Pancreas (tissue), 10 donors: ENCODE measurements around the gene ISLR2. TPM values are rescaled to one million over a fixed set of nuclear protein-coding genes. Genes with fewer than 3 reads are reported as not detected.

Experiments used
- ATAC-seq, 4 donors: fragments of 200-7000 bp; cut with Tn5 transposase; one replicate each; pipeline versions ENCODE4 v1.8.0 to v1.9.1; 2020; ENCODE audit warnings: mild to moderate bottlenecking in 4 of 4, moderate library complexity in 4 of 4
- DNase-seq, 6 donors: peaks; one replicate each; pipeline ENCODE4 v3.0.0-alpha.2; 2020
- FAIRE-seq: peaks from 2 replicates; lab custom pipeline; 2012; peaks lifted over from hg19 to GRCh38; lab: Jason Lieb, UNC
- H3K27ac ChIP-seq, 4 donors: fragments of 200-600 bp; sonication (generic); 1 replicate in 3 of 4; 2 replicates in 1 of 4; pipeline versions ENCODE4 v1.5.0 to v1.8.0; 2020
- H3K27me3 ChIP-seq, 4 donors: fragments of 200-600 bp; one replicate each; pipeline ENCODE4 v1.8.0; 2021
- H3K36me3 ChIP-seq, 3 donors: fragments of 200-600 bp; sonication (generic) in 1 of 3; one replicate each; pipeline versions ENCODE4 v1.5.0 to v1.8.0; 2020 to 2021
- H3K4me1 ChIP-seq, 3 donors: fragments of 200-600 bp; one replicate each; pipeline ENCODE4 v1.8.0; 2021
- H3K4me3 ChIP-seq, 4 donors: fragments of 200-600 bp; sonication (generic) in 2 of 4; one replicate each; pipeline versions ENCODE4 v1.5.0 to v1.8.0; 2020 to 2021
- H3K9me3 ChIP-seq, 4 donors: fragments of 200-600 bp; one replicate each; pipeline ENCODE4 v1.8.0; 2021
- CTCF ChIP-seq, 4 donors: fragments of 200-600 bp; sonication (generic) in 3 of 4; IDR thresholded peaks; one replicate each; pipeline versions ENCODE4 v1.5.0 to v1.8.0; 2021; ENCODE audit warnings: antibody characterized with exemption in 4 of 4
- WGBS, 2 donors: extraction: QIAGEN DNeasy Blood & Tissue Kit; methylation state at CpG; one replicate each; pipeline ENCODE4 v1.1.7; 2013; 5-methylcytosine and 5-hydroxymethylcytosine counted together
- intact Hi-C, 3 donors: fragments of 100-400 bp; cut with DNase I; formaldehyde crosslinking; loops; one replicate each; pipeline versions ENCODE4 v1.11.1 to v1.14.2; 2022
- polyA plus RNA-seq, 2 donors: library from polyadenylated mRNA; stranded (reverse); fragments of 200-250 nt; gene quantifications; one replicate each; pipeline ENCODE4 v1.2.3, GENCODE V29; 2013
- total RNA-seq, 6 donors: library from RNA; stranded (reverse); fragmentation: NEBNext Ultra II Directional in 4 of 6; extraction: Animal tissue kit (Norgen Biotek cat#: 25700) in 4 of 6; gene quantifications; one replicate each; pipeline versions ENCODE4 v1.2.1 to v1.2.4, GENCODE V29; 2021 to 2023
- donor health status: healthy with polysubstance abuse.
- donor health status: DM: no; HTN: no; CAD: no; lungs with moderate emphysema.
- donor health status: DM: no; HTN: no; CAD: no.
- donor health status: control.
- donor health status: control.
- donor health status: Bipolar disorder and iron deficiency.
- donor health status: DM: yes; HTN: yes; CAD: no.
- donor health status: DM: no; HTN: no; CAD: no.
- donor health status: DM: no; HTN: no; CAD: no.
- donor health status: DM: yes; HTN: yes; CAD: no.

ISLR2 gene
- total and polyA plus RNA-seq, 8 donors, result 0.08 to 0.50 (median 0.22) TPM

- FAIRE-seq (no peak), ATAC-seq (no peak), DNase-seq (peak in 2 of 6 donors; percentile 49 to 53)
- Histone ChIP-seq H3K36me3 (no peaks in the 10 kb centered on the region), H3K4me1 (no peaks in the 10 kb centered on the region), H3K27ac (no peak overlapping the region), H3K9me3 (no peaks in the 10 kb centered on the region), H3K4me3 (no peak overlapping the region), H3K27me3 (no peaks in the 10 kb centered on the region)
- 79 to 84% methylated on average over 45 of the region's 45 CpGs for WGBS, 2 donors
- TF ChIP-seq CTCF (IDR thresholded peaks at IDR 0.05), result no peak
- intact Hi-C loops, result no loop called here
These were observed 45.1 kb downstream of the ISLR2 start for GRCh38 chr15:74175271-74176191.

GRCh38 chr15:74176262-74177214 lies 46.2 kb downstream of the ISLR2 start:
- intact Hi-C loops, result no loop called here
- TF ChIP-seq CTCF (IDR thresholded peaks at IDR 0.05), result no peak
- Histone ChIP-seq H3K9me3 (no peaks in the 10 kb centered on the region), H3K4me3 (no peak overlapping the region), H3K27me3 (no peaks in the 10 kb centered on the region), H3K36me3 (no peaks in the 10 kb centered on the region), H3K27ac (no peak overlapping the region), H3K4me1 (no peaks in the 10 kb centered on the region)
- ATAC-seq (no peak), FAIRE-seq (no peak), DNase-seq (peak in 2 of 6 donors; percentile 29 to 42)
- WGBS, 2 donors, result 68 to 70% methylated on average over 10 of the region's 10 CpGs

- H3K4me3 ChIP-seq, result no peak overlapping the region
- no peak for TF ChIP-seq CTCF (IDR thresholded peaks at IDR 0.05)
- DNase-seq (no peak), ATAC-seq (no peak), FAIRE-seq (no peak)
- WGBS, 2 donors, result 58 to 65% methylated on average over 7 of the region's 7 CpGs
- H3K36me3 ChIP-seq, result no peaks in the 10 kb centered on the region
- H3K4me1 ChIP-seq, result no peaks in the 10 kb centered on the region
- no peaks in the 10 kb centered on the region for H3K9me3 ChIP-seq
- no peaks in the 10 kb centered on the region for H3K27me3 ChIP-seq
- intact Hi-C loops, result no loop called here
- no peak overlapping the region for H3K27ac ChIP-seq
These were observed 48.1 kb downstream of the ISLR2 start for GRCh38 chr15:74178326-74179100.

- intact Hi-C loops, result no loop called here
- DNase-seq (peak in 3 of 6 donors; percentile 15 to 52 (median 32)), FAIRE-seq (no peak), ATAC-seq (peak in 3 of 4 donors; percentile 73 to 75 (median 74))
- no peaks in the 10 kb centered on the region for H3K27me3 ChIP-seq
- 51 to 53% methylated on average over 13 of the region's 13 CpGs for WGBS, 2 donors
- no peaks in the 10 kb centered on the region for H3K4me1 ChIP-seq
- no peaks in the 10 kb centered on the region for H3K9me3 ChIP-seq
- peak overlapping the region in 1 of 4 donors; percentile 12 for H3K27ac ChIP-seq
- no peak for TF ChIP-seq CTCF (IDR thresholded peaks at IDR 0.05)
- no peaks in the 10 kb centered on the region for H3K36me3 ChIP-seq
- H3K4me3 ChIP-seq, result no peak overlapping the region
These were observed 48.9 kb downstream of the ISLR2 start for GRCh38 chr15:74179101-74179841.
